Upper lobe of left lung (tissue), 6 donors: ENCODE data around the gene MGST3. TPM values are rescaled to one million over a fixed set of nuclear protein-coding genes. Genes with fewer than 3 reads are reported as not detected.
"Not testable (repeated sequence)": the region's sequence is repeated elsewhere in the genome, so short reads cannot be mapped to it uniquely, and the experiment has no call there.

Source experiments
- ATAC-seq, 2 donors: fragments of 200-7000 bp; cut with Tn5 transposase; one replicate each; pipeline ENCODE4 v1.9.1; 2022; ENCODE audit warnings: mild to moderate bottlenecking in 2 of 2, moderate library complexity in 2 of 2; ENCODE audit not compliant: low FRiP score in 2 of 2
- DNase-seq, 2 donors: peaks; one replicate each; pipeline ENCODE4 v3.0.0-alpha.2; 2019 to 2020
- H3K27ac ChIP-seq, 4 donors: fragments of 200-600 bp; sonication (generic); one replicate each; pipeline ENCODE4 v1.5.1; 2016 to 2019
- H3K27me3 ChIP-seq, 4 donors: fragments of 200-600 bp; sonication (generic); one replicate each; pipeline ENCODE4 v1.5.1; 2017 to 2019
- H3K36me3 ChIP-seq, 4 donors: fragments of 200-600 bp; sonication (generic); one replicate each; pipeline ENCODE4 v1.5.1; 2016 to 2019
- H3K4me1 ChIP-seq, 4 donors: fragments of 200-600 bp; sonication (generic); one replicate each; pipeline ENCODE4 v1.5.1; 2018 to 2019
- H3K4me3 ChIP-seq, 4 donors: fragments of 200-600 bp; sonication (generic); one replicate each; pipeline ENCODE4 v1.5.1; 2017 to 2019; ENCODE audit warnings: mild to moderate bottlenecking in 2 of 4, moderate library complexity in 1 of 4
- H3K9me3 ChIP-seq, 4 donors: fragments of 200-600 bp; sonication (generic); one replicate each; pipeline ENCODE4 v1.5.1; 2018 to 2019
- EP300 ChIP-seq, 4 donors: sonication (generic); formaldehyde crosslinking; IDR thresholded peaks; one replicate each; pipeline ENCODE4 v1.5.1; 2017; ENCODE audit warnings: antibody characterized with exemption in 4 of 4, control low read depth in 2 of 4
- POLR2A ChIP-seq, 4 donors: fragments of 450-650 bp; IDR thresholded peaks; one replicate each; pipeline ENCODE4 v1.5.1; 2016 to 2017; ENCODE audit warnings: antibody characterized with exemption in 4 of 4, mild to moderate bottlenecking in 2 of 4
- POLR2AphosphoS5 ChIP-seq, 2 donors: sonication (generic); formaldehyde crosslinking; IDR thresholded peaks; one replicate each; pipeline ENCODE4 v1.5.1; 2017; ENCODE audit warnings: antibody characterized with exemption in 2 of 2
- WGBS, 2 donors: methylation state at CpG; one replicate each; pipeline ENCODE4 v1.1.5; 2017 to 2018; 5-methylcytosine and 5-hydroxymethylcytosine counted together
- total RNA-seq, 6 donors: library from RNA; depleted of rRNA in 4 of 6; stranded (reverse); fragments of >200 nt in 4 of 6; gene quantifications; one replicate each; pipeline versions ENCODE4 v1.1.0 to v1.2.1, GENCODE V29; 2016 to 2021
- TF ChIP-seq, protein P1 (sequence below), 6 experiments: fragments of 450-650 bp in 4 of 6; fragments of 200-600 bp in 2 of 6; sonication (generic) in 2 of 6; IDR thresholded peaks; one replicate each; pipeline ENCODE4 v1.5.1; 2016 to 2019; ENCODE audit warnings: antibody characterized with exemption in 6 of 6
- donor health status: DM: no; HTN: no; CAD: no; lungs with moderate emphysema.
- donor health status: DM: no; HTN: yes; CAD: no; lungs with severe emphysema.

The MGST3 gene
- total RNA-seq, 6 donors from 2014 or later = 49.2 to 250 (median 202) TPM

- TF ChIP-seq, protein P1, sequence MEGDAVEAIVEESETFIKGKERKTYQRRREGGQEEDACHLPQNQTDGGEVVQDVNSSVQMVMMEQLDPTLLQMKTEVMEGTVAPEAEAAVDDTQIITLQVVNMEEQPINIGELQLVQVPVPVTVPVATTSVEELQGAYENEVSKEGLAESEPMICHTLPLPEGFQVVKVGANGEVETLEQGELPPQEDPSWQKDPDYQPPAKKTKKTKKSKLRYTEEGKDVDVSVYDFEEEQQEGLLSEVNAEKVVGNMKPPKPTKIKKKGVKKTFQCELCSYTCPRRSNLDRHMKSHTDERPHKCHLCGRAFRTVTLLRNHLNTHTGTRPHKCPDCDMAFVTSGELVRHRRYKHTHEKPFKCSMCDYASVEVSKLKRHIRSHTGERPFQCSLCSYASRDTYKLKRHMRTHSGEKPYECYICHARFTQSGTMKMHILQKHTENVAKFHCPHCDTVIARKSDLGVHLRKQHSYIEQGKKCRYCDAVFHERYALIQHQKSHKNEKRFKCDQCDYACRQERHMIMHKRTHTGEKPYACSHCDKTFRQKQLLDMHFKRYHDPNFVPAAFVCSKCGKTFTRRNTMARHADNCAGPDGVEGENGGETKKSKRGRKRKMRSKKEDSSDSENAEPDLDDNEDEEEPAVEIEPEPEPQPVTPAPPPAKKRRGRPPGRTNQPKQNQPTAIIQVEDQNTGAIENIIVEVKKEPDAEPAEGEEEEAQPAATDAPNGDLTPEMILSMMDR (IDR thresholded peaks at IDR 0.05) = no peak
- TF ChIP-seq EP300 (IDR thresholded peaks at IDR 0.05) (no peak), POLR2AphosphoS5 (IDR thresholded peaks at IDR 0.05) (no peak), POLR2A (IDR thresholded peaks at IDR 0.05) (no peak)
- DNase-seq (no peak), ATAC-seq (no peak)
- Histone ChIP-seq H3K27ac (no peak overlapping the region), H3K4me1 (peaks cover 0 to 10% (median 0%) of the 10 kb centered on the region in 4 donors), H3K36me3 (peaks cover 5 to 78% (median 28%) of the 10 kb centered on the region in 4 donors), H3K4me3 (no peak overlapping the region), H3K9me3 (no peaks in the 10 kb centered on the region), H3K27me3 (no peaks in the 10 kb centered on the region)
- WGBS, 2 donors = 82 to 100% methylated on average over 1 of the region's 1 CpG
Observed at GRCh38 chr1:165679282-165680036, 48.4 kb downstream of the MGST3 start.

DNA sequence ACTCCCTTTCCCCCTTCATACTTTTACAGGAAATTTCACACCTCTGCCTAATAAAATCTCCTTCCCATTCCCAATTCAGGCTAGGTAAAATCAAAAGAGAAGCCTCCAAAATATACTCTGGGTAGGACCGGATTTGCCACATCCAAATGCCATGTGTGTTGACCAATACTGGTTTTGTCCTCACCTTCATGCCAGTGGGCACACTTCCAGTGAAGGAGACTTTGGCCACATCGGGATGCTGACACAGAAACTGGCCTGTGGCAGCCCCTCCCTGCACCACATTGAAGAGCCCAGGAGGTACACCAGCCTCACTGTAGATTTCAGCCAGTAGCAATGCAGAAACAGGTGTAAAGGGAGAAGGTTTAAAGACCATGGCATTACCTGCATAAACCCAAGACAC is 49.3 kb downstream of the MGST3 start:
- no peak overlapping the region for H3K4me3 ChIP-seq
- TF ChIP-seq POLR2A (IDR thresholded peaks at IDR 0.05) (no peak), EP300 (IDR thresholded peaks at IDR 0.05) (no peak), POLR2AphosphoS5 (IDR thresholded peaks at IDR 0.05) (no peak)
- TF ChIP-seq, protein P1 (IDR thresholded peaks at IDR 0.05) = no peak
- H3K36me3 ChIP-seq = peaks cover 5 to 76% (median 26%) of the 10 kb centered on the region in 4 donors
- H3K27me3 ChIP-seq = no peaks in the 10 kb centered on the region
- no peak overlapping the region for H3K27ac ChIP-seq
- H3K9me3 ChIP-seq = no peaks in the 10 kb centered on the region
- ATAC-seq (no peak), DNase-seq (no peak)
- H3K4me1 ChIP-seq = peaks cover 0 to 12% (median 0%) of the 10 kb centered on the region in 4 donors
- 93 to 94% methylated on average over 2 of the region's 2 CpGs for WGBS, 2 donors

GRCh38 chr1:165680773-165681172 is 49.7 kb downstream of the MGST3 start:
- H3K27ac ChIP-seq, ATAC-seq, DNase-seq, H3K9me3 ChIP-seq, H3K27me3 ChIP-seq, H3K4me3 ChIP-seq: not testable (repeated sequence)
- H3K36me3 ChIP-seq = peaks cover 5 to 71% (median 26%) of the 10 kb centered on the region in 4 donors
- peaks cover 0 to 12% (median 0%) of the 10 kb centered on the region in 4 donors for H3K4me1 ChIP-seq
- WGBS, 2 donors = 97 to 98% methylated on average over 4 of the region's 4 CpGs

DNA sequence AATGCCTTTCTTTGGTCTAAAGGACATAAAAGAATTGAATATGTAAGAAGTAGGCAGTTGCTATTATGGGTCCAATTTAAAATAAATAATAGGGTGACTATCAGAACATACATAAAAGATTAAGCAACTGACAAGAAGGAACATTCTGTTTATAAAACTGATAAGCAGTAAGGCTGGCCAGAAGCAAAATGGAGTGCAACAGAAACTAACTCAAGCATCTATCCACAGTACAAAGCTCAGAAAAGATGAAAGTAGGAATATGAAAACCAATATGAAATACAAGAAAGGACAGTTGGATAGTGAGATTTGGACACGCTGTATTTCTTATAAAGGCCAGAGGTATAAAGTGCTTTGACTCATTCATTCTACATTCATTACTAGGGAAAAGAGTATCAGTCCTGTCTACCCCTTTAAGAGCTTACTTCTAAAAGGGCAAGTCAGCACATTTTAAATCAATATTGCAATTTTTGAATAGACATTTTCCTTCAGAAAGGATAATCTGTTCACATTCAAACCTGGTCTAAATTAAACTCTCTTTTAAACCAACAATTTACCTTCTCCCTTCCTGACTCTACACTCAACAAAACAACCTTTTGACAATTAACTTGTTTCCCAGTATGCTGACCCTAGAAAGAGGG is 52.9 kb downstream of the MGST3 start:
- H3K36me3 ChIP-seq = peaks cover 0 to 49% (median 15%) of the 10 kb centered on the region in 4 donors
- DNase-seq = no peak
- no peak for ATAC-seq
- no peak overlapping the region for H3K4me3 ChIP-seq
- H3K9me3 ChIP-seq = no peaks in the 10 kb centered on the region
- peaks cover 0 to 15% (median 3%) of the 10 kb centered on the region in 4 donors for H3K4me1 ChIP-seq
- no peaks in the 10 kb centered on the region for H3K27me3 ChIP-seq
- 0 to 83% methylated on average over 1 of the region's 1 CpG for WGBS, 2 donors
- TF ChIP-seq, protein P1 (IDR thresholded peaks at IDR 0.05) = no peak
- TF ChIP-seq EP300 (IDR thresholded peaks at IDR 0.05) = no peak
- no peak for TF ChIP-seq POLR2A (IDR thresholded peaks at IDR 0.05)
- TF ChIP-seq POLR2AphosphoS5 (IDR thresholded peaks at IDR 0.05) = no peak
- H3K27ac ChIP-seq = no peak overlapping the region

DNA sequence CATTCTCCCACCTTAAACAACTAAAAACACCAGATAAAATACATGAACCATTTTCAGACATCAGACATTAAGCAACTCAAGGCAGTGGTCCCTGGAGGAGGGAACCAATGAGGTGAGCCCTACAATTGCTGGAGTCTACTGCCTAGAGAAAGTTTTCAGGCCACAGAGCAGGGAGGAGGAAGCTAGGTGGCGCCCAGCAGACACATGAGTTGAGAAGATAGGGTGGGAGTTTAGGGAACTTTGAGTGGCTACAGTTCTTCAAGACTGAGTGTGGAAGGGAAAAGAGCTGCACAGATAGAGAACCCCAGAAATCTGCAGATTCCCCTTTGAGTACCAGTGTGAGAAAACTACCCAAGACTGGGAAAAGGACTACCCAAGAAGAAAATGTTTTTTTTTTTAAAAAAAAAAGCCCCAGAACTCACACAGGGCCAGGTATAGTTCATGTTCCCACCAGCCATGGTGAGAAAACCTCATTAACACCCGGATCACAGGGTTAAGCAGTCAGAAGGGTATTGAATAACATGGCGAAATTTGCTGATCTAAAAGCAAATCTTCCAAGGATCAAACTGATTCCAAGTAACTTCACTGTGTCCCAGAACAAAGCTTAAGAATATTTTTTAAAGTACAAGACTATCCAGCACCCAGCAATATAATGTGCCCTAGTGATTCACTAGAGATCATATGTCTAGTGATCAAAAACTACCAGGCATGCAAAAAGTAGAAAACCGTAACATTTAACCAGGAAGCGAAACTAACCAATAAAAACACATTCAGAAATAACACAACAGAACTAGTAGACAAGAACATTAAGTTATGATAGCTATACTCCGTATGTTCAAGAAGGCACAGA is 55.3 kb downstream of the MGST3 start:
- Histone ChIP-seq H3K9me3 (no peaks in the 10 kb centered on the region), H3K36me3 (peaks cover 0 to 36% (median 13%) of the 10 kb centered on the region in 4 donors), H3K4me3 (no peak overlapping the region), H3K27me3 (no peaks in the 10 kb centered on the region), H3K27ac (no peak overlapping the region), H3K4me1 (peaks cover 0 to 15% (median 4%) of the 10 kb centered on the region in 4 donors)
- peak in 1 of 2 donors; percentile 40 for ATAC-seq
- DNase-seq = no peak
- WGBS, 2 donors = 86 to 91% methylated on average over 6 of the region's 6 CpGs
- TF ChIP-seq POLR2A (IDR thresholded peaks at IDR 0.05) (no peak), POLR2AphosphoS5 (IDR thresholded peaks at IDR 0.05) (no peak), EP300 (IDR thresholded peaks at IDR 0.05) (no peak)
- TF ChIP-seq, protein P1 (IDR thresholded peaks at IDR 0.05) = no peak
